K562 (cell line): ENCODE results near the gene PLPPR4. TPM values are rescaled to one million over a fixed set of nuclear protein-coding genes. Genes with fewer than 3 reads are reported as not detected.

Source experiments
- ATAC-seq: fragments of 200-7000 bp; cut with Tn5 transposase; 3 replicates; pipeline ENCODE4 v1.9.1; 2020; ENCODE audit warnings: moderate library complexity
- BruUV-seq: library from RNA; stranded (reverse); fragments of 400-500 nt; replicated peaks from 2 replicates; lab custom pipeline; 2021; lab: Mats Ljungman, UMichigan
- CTCF ChIA-PET: fragments of 300-600 bp; formaldehyde crosslinking; extraction: SDS; loops from one replicate; lab custom pipeline; 2021; ENCODE audit warnings: low intra/inter-chr PET ratio; lab: Yijun Ruan, JAX
- POLR2A ChIA-PET: fragments of 300-600, 350-650 bp; sonication (Branson Sonifier 250); formaldehyde crosslinking; extraction: SDS; loops from one replicate; lab custom pipeline; 2021; ENCODE audit warnings: antibody characterized with exemption, inconsistent platforms; lab: Yijun Ruan, JAX
- DNase-seq, 4 experiments: peaks; one replicate each; pipeline versions ENCODE4 v3.0.0 to v3.0.0-alpha.2; 2011 to 2018; ENCODE audit warnings: low spot score in 3 of 4, mixed read lengths in 3 of 4; ENCODE audit errors: extremely low read depth in 1 of 4
- FAIRE-seq: peaks from 2 replicates; lab custom pipeline; 2011; peaks lifted over from hg19 to GRCh38; lab: Jason Lieb, UNC
- H2AFZ ChIP-seq: 2 replicates; pipeline ENCODE4 v1.6.0; 2011; ENCODE audit warnings: low read depth, low read length, control low read depth, inconsistent platforms
- H3K27ac ChIP-seq: fragments of 200-600 bp; 3 replicates; pipeline ENCODE4 v1.8.0; 2011; ENCODE audit warnings: low read depth, mild to moderate bottlenecking, control low read depth, inconsistent platforms, low read length, moderate library complexity, mixed read lengths; ENCODE audit errors: extremely low read depth
- H3K27me3 ChIP-seq, 2 experiments: fragments of 300-600 bp in 1 of 2; 2 replicates in 1 of 2; 3 replicates in 1 of 2; pipeline versions ENCODE4 v1.6.0 to v1.8.0; 2011; ENCODE audit warnings: inconsistent platforms in 2 of 2, low read length in 2 of 2, mild to moderate bottlenecking in 1 of 2, mixed read lengths in 1 of 2, moderate library complexity in 1 of 2; ENCODE audit not compliant: control insufficient read depth in 2 of 2, insufficient read depth in 2 of 2
- H3K36me3 ChIP-seq: fragments of 300-600 bp; 3 replicates; pipeline ENCODE4 v1.8.0; 2011; ENCODE audit warnings: mild to moderate bottlenecking, low read length, inconsistent platforms; ENCODE audit not compliant: control insufficient read depth, insufficient read depth
- H3K4me1 ChIP-seq, 2 experiments: fragments of 200-600 bp in 1 of 2; replicated peaks in 1 of 2; 2 replicates in 1 of 2; 3 replicates in 1 of 2; pipeline versions ENCODE4 v1.5.1 to v1.8.0; 2011; ENCODE audit warnings: inconsistent platforms in 2 of 2, low read length in 2 of 2, mild to moderate bottlenecking in 1 of 2, mixed read lengths in 1 of 2, moderate library complexity in 1 of 2; ENCODE audit not compliant: control insufficient read depth in 2 of 2, insufficient read depth in 2 of 2
- H3K4me2 ChIP-seq: 2 replicates; pipeline ENCODE4 v1.6.1; 2011; ENCODE audit warnings: low read length, control low read depth, inconsistent platforms, mixed read lengths; ENCODE audit not compliant: insufficient read depth
- H3K4me3 ChIP-seq: fragments of 200-600 bp; sonication (generic), shearing (Covaris generic); 2 replicates; pipeline ENCODE4 v1.5.1; 2016; ENCODE audit warnings: control low read depth, inconsistent platforms
- H3K79me2 ChIP-seq: fragments of 200-600 bp; 3 replicates; pipeline ENCODE4 v1.8.0; 2011; ENCODE audit warnings: low read length, inconsistent platforms; ENCODE audit not compliant: control insufficient read depth, insufficient read depth
- H3K9ac ChIP-seq, 2 experiments: 2 replicates each; pipeline versions ENCODE4 v1.6.0 to v1.6.1; 2011; ENCODE audit warnings: low read depth in 2 of 2, low read length in 2 of 2, control low read depth in 1 of 2, inconsistent platforms in 1 of 2, mild to moderate bottlenecking in 1 of 2, mixed read lengths in 1 of 2; ENCODE audit not compliant: insufficient read depth in 1 of 2
- H3K9me1 ChIP-seq: one replicate; pipeline ENCODE4 v1.6.0; 2011; ENCODE audit warnings: inconsistent platforms, mild to moderate bottlenecking, low read length, moderate library complexity; ENCODE audit not compliant: control insufficient read depth, insufficient read depth
- H3K9me3 ChIP-seq: replicated peaks from 2 replicates; pipeline ENCODE4 v1.5.1; 2011; ENCODE audit warnings: low read depth, low read length, inconsistent platforms; ENCODE audit not compliant: control insufficient read depth, insufficient read depth
- H4K20me1 ChIP-seq: replicated peaks from 2 replicates; pipeline ENCODE4 v1.6.1; 2011; ENCODE audit warnings: low read length, inconsistent platforms, mixed read lengths; ENCODE audit not compliant: control insufficient read depth, insufficient read depth
- BRF1 ChIP-seq: IDR thresholded peaks from 3 replicates; pipeline ENCODE4 v1.6.1; 2011; ENCODE audit warnings: borderline replicate concordance, mild to moderate bottlenecking; ENCODE audit not compliant: insufficient read length; ENCODE audit errors: extremely low read depth
- EZH2 ChIP-seq: IDR thresholded peaks from 2 replicates; pipeline ENCODE4 v1.6.1; 2012; ENCODE audit warnings: low read depth, mild to moderate bottlenecking, inconsistent platforms, low read length, borderline replicate concordance
- KHSRP ChIP-seq: fragments of 450-650 bp; IDR thresholded peaks from 2 replicates; pipeline ENCODE4 v1.6.1; 2017
- ZFP36 ChIP-seq: fragments of 150-350 bp; IDR thresholded peaks from 2 replicates; pipeline ENCODE4 v1.6.1; 2018; ENCODE audit warnings: low read length, low read depth; ENCODE audit not compliant: partially characterized antibody
- ZNF121 ChIP-seq: sonication (generic); formaldehyde crosslinking; conservative IDR thresholded peaks from 2 replicates; pipeline ENCODE4 v1.8.0; 2022; ENCODE audit warnings: missing genetic modification reagents
- ZNF584 ChIP-seq: fragments of 200-800 bp; sonication (Bioruptor generic); IDR thresholded peaks from 2 replicates; pipeline ENCODE4 v1.6.1; 2016; ENCODE audit warnings: low read depth, mild to moderate bottlenecking, missing genetic modification characterization, missing compliant biosample characterization
- WGBS: fragments of 100-300 bp; shearing (Covaris generic); methylation state at CpG from one replicate; pipeline ENCODE4 v1.1.6; 2016; ENCODE audit warnings: low coverage, mixed read lengths; ENCODE audit not compliant: insufficient coverage; ENCODE audit errors: missing lambda C conversion rate; 5-methylcytosine and 5-hydroxymethylcytosine counted together
- in situ Hi-C: fragments of 300-500 bp; cut with MboI; formaldehyde crosslinking; loops from 4 replicates; pipeline ENCODE4 v1.15.0; 2018; ENCODE audit warnings: inconsistent platforms, mixed read lengths
- intact Hi-C: fragments of 100-400 bp; cut with micrococcal nuclease; formaldehyde crosslinking; loops from 2 replicates; pipeline ENCODE4 v1.14.2; 2022
- polyA plus RNA-seq, 8 experiments: library from polyadenylated mRNA; depleted of rRNA in 4 of 8; stranded (reverse) in 5 of 8; unstranded in 3 of 8; fragments of >200 nt; fragmentation: Nextera tagmentation in 2 of 8; fragmentation: Illumina TruSeq in 1 of 8; extraction: Ambion mirVana in 2 of 8; extraction: Trizol in 1 of 8; gene quantifications; 2 replicates each; pipeline versions ENCODE4 v1.2.1 to v1.2.3, GENCODE V29; 2011 to 2014; ENCODE audit warnings: inconsistent platforms in 1 of 8, missing spikeins in 1 of 8
- total RNA-seq, 7 experiments: library from RNA; depleted of rRNA in 6 of 7; stranded (reverse); fragments of >200 nt in 6 of 7; fragmentation: Illumina TruSeq in 2 of 7; extraction: Trizol in 2 of 7; gene quantifications; 2 replicates each; pipeline versions ENCODE4 v1.2.1 to v1.2.3, GENCODE V29; 2011 to 2021; ENCODE audit warnings: low replicate concordance in 1 of 7
- TF ChIP-seq, protein P1 (sequence below), 2 experiments: fragments of 450-650 bp in 1 of 2; sonication (generic) in 1 of 2; formaldehyde crosslinking in 1 of 2; IDR thresholded peaks; 2 replicates each; pipeline versions ENCODE4 v1.7.1 to v1.9.0; 2016 to 2022; ENCODE audit warnings: inconsistent platforms in 1 of 2, mild to moderate bottlenecking in 1 of 2, missing genetic modification reagents in 1 of 2

Gene PLPPR4
- total and polyA plus RNA-seq, 9 of the 15 experiments (the other 6 are each of a cell fraction or from before 2014, with no cell fraction given) = not detected

- TF ChIP-seq EZH2 = no peak
- TF ChIP-seq KHSRP = no peak
- no peak for TF ChIP-seq ZNF121 (CRISPR knock-in tag)
- TF ChIP-seq ZNF584 (CRISPR knock-in tag) = no peak
Measured at GRCh38 chr1:99216956-99217355, 47.3 kb upstream of the PLPPR4 start (continued).

DNA sequence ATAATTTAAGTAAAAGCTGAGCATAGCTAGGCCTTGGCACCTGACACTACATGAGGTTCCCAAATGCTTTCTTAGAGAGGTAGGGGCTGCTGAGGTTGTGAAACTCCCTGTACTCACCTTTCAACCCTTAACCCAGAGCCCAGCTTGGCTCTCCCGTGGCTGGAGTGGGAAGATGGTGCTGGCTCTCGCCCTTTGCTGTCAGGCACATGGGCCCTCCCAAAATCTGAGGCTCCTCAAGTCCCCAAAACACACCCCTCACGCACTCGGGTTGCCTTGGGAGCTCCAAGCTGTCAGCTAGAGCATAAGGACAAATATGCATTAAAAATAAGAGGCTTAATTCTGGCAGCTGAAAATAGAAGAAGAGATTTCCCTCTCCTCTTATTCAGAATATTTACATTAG, 46.7 kb upstream of the PLPPR4 start:
- no peak for DNase-seq
- WGBS = 0% methylated on average over 2 of the region's 4 CpGs
- POLR2A ChIA-PET = no interaction called here
- no peaks in the 10 kb centered on the region for H3K4me1 ChIP-seq
- H3K9ac ChIP-seq = no peak overlapping the region
- no peaks in the 10 kb centered on the region for H3K27me3 ChIP-seq
- CTCF ChIA-PET = interaction anchor here (0.6 kb wide), 1 partner anchor 500 kb away, joined by 4 read pairs; no protein-coding TSS in a partner anchor
- BruUV-seq = no TSS peak
- no peaks in the 10 kb centered on the region for H4K20me1 ChIP-seq
- in situ Hi-C loops = no loop called here
- H3K9me1 ChIP-seq = no peaks in the 10 kb centered on the region
- no peak overlapping the region for H3K4me2 ChIP-seq
- intact Hi-C loops = no loop called here
- no peaks in the 10 kb centered on the region for H3K79me2 ChIP-seq
- H2AFZ ChIP-seq = no peak overlapping the region
- no peak for ATAC-seq
- no peaks in the 10 kb centered on the region for H3K36me3 ChIP-seq
- no peak for FAIRE-seq
- no peak overlapping the region for H3K4me3 ChIP-seq
- H3K27ac ChIP-seq = no peak overlapping the region
- no peaks in the 10 kb centered on the region for H3K9me3 ChIP-seq
- TF ChIP-seq BRF1 = no peak
- TF ChIP-seq, protein P1, sequence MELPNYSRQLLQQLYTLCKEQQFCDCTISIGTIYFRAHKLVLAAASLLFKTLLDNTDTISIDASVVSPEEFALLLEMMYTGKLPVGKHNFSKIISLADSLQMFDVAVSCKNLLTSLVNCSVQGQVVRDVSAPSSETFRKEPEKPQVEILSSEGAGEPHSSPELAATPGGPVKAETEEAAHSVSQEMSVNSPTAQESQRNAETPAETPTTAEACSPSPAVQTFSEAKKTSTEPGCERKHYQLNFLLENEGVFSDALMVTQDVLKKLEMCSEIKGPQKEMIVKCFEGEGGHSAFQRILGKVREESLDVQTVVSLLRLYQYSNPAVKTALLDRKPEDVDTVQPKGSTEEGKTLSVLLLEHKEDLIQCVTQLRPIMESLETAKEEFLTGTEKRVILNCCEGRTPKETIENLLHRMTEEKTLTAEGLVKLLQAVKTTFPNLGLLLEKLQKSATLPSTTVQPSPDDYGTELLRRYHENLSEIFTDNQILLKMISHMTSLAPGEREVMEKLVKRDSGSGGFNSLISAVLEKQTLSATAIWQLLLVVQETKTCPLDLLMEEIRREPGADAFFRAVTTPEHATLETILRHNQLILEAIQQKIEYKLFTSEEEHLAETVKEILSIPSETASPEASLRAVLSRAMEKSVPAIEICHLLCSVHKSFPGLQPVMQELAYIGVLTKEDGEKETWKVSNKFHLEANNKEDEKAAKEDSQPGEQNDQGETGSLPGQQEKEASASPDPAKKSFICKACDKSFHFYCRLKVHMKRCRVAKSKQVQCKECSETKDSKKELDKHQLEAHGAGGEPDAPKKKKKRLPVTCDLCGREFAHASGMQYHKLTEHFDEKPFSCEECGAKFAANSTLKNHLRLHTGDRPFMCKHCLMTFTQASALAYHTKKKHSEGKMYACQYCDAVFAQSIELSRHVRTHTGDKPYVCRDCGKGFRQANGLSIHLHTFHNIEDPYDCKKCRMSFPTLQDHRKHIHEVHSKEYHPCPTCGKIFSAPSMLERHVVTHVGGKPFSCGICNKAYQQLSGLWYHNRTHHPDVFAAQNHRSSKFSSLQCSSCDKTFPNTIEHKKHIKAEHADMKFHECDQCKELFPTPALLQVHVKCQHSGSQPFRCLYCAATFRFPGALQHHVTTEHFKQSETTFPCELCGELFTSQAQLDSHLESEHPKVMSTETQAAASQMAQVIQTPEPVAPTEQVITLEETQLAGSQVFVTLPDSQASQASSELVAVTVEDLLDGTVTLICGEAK (IDR thresholded peaks at IDR 0.05) = no peak
- TF ChIP-seq, protein P1 (CRISPR knock-in tag; IDR thresholded peaks at IDR 0.05) = no peak
- no peak for TF ChIP-seq ZFP36
